Activated CD8-positive, alpha-beta T cell treated with anti-CD3 and anti-CD28 coated beads for 36 hours (primary cell): Measurements from ENCODE around the gene COPS6. TPM values are rescaled to one million over a fixed set of nuclear protein-coding genes. Genes with fewer than 3 reads are reported as not detected.

ENCODE experiments used
- ATAC-seq: fragments of 200-7000 bp; cut with Tn5 transposase; one replicate; pipeline ENCODE4 v1.10.0; 2021; ENCODE audit warnings: mild to moderate bottlenecking, moderate library complexity
- CTCF ChIA-PET: fragments of 350-600 bp; sonication (Branson Sonifier 250); formaldehyde crosslinking; loops from one replicate; lab custom pipeline; 2021; ENCODE audit warnings: antibody characterized with exemption; lab: Charles Lee
- POLR2A ChIA-PET: fragments of 350-600 bp; sonication (Branson Sonifier 250); formaldehyde crosslinking; loops from one replicate; lab custom pipeline; 2021; ENCODE audit warnings: antibody characterized with exemption; lab: Charles Lee
- DNase-seq: peaks from one replicate; pipeline ENCODE4 v3.0.0-alpha.2; 2020
- H3K27ac Mint-ChIP-seq: one replicate; pipeline ENCODE4 v1.8.0; 2021; ENCODE audit warnings: mild to moderate bottlenecking, mixed read lengths
- H3K27me3 Mint-ChIP-seq: one replicate; pipeline ENCODE4 v1.8.0; 2021; ENCODE audit warnings: mixed read lengths
- H3K36me3 Mint-ChIP-seq: one replicate; pipeline ENCODE4 v1.8.0; 2021; ENCODE audit warnings: low read depth, mixed read lengths
- H3K4me1 Mint-ChIP-seq: one replicate; pipeline ENCODE4 v1.8.0; 2021; ENCODE audit warnings: low read depth, mixed read lengths
- H3K4me3 Mint-ChIP-seq: one replicate; pipeline ENCODE4 v1.8.0; 2021; ENCODE audit warnings: mild to moderate bottlenecking, moderate library complexity, mixed read lengths
- H3K9me3 Mint-ChIP-seq: one replicate; pipeline ENCODE4 v1.8.0; 2021; ENCODE audit warnings: mixed read lengths
- intact Hi-C: fragments of 100-400 bp; cut with micrococcal nuclease; formaldehyde crosslinking; loops from one replicate; pipeline ENCODE4 v1.10.0; 2022
- total RNA-seq, 2 experiments: library from RNA; stranded (reverse); gene quantifications; one replicate each; pipeline ENCODE4 v1.2.3, GENCODE V29; 2021
- TF ChIP-seq, protein P1 (sequence below): fragments of 200-600 bp; IDR thresholded peaks from one replicate; pipeline ENCODE4 v1.8.0; 2022; ENCODE audit warnings: antibody characterized with exemption, mild to moderate bottlenecking

COPS6 gene
- total RNA-seq, 2 experiments from 2014 or later, result 81.3 to 86.3 TPM

DNA sequence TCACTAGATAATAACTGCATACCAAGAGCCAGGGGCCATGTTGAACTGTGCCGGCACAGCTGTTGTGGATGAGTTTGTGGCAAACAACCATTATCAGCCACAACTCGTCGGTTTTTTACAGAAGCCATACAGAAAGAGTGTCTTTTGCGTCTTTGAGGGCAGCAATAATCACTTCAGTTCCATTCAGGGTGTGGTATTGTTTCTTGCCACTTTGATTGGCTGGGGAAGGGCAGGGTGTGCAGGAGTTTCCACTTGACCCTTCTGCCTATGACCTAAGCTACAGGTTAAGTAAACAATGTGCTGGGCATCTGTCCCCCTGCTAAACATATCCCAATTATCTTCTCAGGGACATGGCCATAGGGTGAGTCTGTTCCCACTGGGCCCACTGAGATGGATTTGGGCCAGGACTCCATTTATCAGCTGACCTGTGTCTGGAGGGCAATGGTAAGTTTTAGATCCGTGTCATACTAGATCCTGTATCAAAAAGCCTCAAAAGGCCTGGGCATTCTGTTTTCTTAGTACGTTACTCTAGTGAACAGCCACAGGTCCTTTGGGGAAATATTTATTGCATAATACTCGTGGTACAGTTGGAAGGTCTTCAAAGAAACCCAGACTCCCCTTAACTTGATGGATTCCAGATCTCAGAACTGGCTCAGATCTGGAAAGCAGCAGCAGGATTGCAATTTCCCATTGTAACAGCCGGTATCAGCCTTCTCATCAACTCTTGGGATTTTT is 23.1 kb upstream of the COPS6 start:
- ATAC-seq (no peak), DNase-seq (no peak)
- H3K9me3 Mint-ChIP-seq, result peaks cover 5% of the 10 kb centered on the region
- no peaks in the 10 kb centered on the region for H3K27me3 Mint-ChIP-seq
- TF ChIP-seq, protein P1, sequence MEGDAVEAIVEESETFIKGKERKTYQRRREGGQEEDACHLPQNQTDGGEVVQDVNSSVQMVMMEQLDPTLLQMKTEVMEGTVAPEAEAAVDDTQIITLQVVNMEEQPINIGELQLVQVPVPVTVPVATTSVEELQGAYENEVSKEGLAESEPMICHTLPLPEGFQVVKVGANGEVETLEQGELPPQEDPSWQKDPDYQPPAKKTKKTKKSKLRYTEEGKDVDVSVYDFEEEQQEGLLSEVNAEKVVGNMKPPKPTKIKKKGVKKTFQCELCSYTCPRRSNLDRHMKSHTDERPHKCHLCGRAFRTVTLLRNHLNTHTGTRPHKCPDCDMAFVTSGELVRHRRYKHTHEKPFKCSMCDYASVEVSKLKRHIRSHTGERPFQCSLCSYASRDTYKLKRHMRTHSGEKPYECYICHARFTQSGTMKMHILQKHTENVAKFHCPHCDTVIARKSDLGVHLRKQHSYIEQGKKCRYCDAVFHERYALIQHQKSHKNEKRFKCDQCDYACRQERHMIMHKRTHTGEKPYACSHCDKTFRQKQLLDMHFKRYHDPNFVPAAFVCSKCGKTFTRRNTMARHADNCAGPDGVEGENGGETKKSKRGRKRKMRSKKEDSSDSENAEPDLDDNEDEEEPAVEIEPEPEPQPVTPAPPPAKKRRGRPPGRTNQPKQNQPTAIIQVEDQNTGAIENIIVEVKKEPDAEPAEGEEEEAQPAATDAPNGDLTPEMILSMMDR, result no peak
- H3K4me3 Mint-ChIP-seq, result no peak overlapping the region
- ChIA-PET CTCF (no interaction called here), POLR2A (interaction anchor here (1.2 kb wide), 1 partner anchor 10 kb away, joined by 5 read pairs; no protein-coding TSS in a partner anchor)
- peaks cover 36% of the 10 kb centered on the region for H3K36me3 Mint-ChIP-seq
- H3K4me1 Mint-ChIP-seq, result no peaks in the 10 kb centered on the region
- intact Hi-C loops, result no loop called here
- H3K27ac Mint-ChIP-seq, result no peak overlapping the region

DNA sequence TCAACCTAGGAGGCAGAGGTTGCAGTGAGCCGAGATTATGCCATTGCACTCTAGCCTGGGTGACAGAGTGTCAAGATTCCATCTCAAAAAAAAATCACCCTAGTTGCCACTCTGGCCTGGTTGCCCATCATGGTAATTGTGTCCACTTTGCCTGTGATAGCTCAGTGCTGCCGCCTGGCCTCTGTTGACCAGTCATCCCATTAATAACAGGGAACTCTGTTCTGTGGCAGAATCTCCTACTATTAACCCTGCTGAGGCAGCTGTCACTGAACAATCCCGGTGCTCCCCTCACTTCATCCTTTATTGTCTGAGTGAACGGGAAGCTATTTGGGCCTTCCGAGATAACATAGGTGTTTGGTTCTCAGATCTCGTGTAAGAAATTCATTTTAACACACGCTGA is 21.8 kb upstream of the COPS6 start:
- TF ChIP-seq, protein P1, result no peak
- DNase-seq, result no peak
- H3K9me3 Mint-ChIP-seq, result peaks cover 19% of the 10 kb centered on the region
- intact Hi-C loops, result no loop called here
- ChIA-PET POLR2A (no interaction called here), CTCF (interaction anchor here (1.2 kb wide), 2 partner anchors 14 to 66 kb away, joined by 3 read pairs; no protein-coding TSS in a partner anchor)
- peaks cover 45% of the 10 kb centered on the region for H3K36me3 Mint-ChIP-seq
- no peak overlapping the region for H3K4me3 Mint-ChIP-seq
- no peaks in the 10 kb centered on the region for H3K4me1 Mint-ChIP-seq
- no peaks in the 10 kb centered on the region for H3K27me3 Mint-ChIP-seq
- no peak for ATAC-seq
- H3K27ac Mint-ChIP-seq, result no peak overlapping the region

DNA sequence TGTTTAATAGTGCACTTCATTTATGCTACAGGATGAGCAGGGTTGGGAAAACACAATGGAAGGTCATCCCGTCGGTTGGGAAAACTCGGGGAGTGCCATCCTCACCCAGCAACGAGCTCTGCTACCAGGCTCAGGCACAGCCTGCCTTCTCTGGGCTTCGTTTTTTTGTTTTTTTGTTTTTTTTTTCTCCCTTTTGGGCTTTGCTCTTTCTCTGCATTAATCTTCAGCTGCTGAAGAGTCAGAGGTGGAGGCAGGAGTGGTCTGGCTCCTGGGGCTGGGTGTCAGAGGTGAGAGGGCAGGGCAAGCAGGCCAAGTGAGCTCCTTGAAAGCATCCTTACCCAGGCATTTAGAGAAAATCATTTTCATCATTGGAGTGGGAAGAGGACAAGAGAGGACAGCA is 18.8 kb upstream of the COPS6 start:
- TF ChIP-seq, protein P1, result no peak
- ChIA-PET CTCF (interaction anchor here (0.9 to 1.9 kb wide), 3 partner anchors 11 to 156 kb away, joined by 3 to 5 read pairs (median 3); no protein-coding TSS in a partner anchor), POLR2A (interaction anchor here (0.8 to 2.3 kb wide), 2 partner anchors 20 to 22 kb away, joined by 3 to 10 read pairs; partner anchors contain the start of gene ZSCAN21)
- no peak overlapping the region for H3K27ac Mint-ChIP-seq
- H3K4me3 Mint-ChIP-seq, result no peak overlapping the region
- no peak for ATAC-seq
- H3K4me1 Mint-ChIP-seq, result no peaks in the 10 kb centered on the region
- DNase-seq, result no peak
- H3K27me3 Mint-ChIP-seq, result no peaks in the 10 kb centered on the region
- H3K9me3 Mint-ChIP-seq, result peaks cover 29% of the 10 kb centered on the region
- peaks cover 68% of the 10 kb centered on the region for H3K36me3 Mint-ChIP-seq
- intact Hi-C loops, result no loop called here

- POLR2A ChIA-PET, result interaction anchor here (0.6 to 2.3 kb wide), 7 partner anchors 9 to 217 kb away, joined by 3 to 10 read pairs (median 4); partner anchors contain the start of gene ZSCAN21
- Mint-ChIP-seq H3K27ac (no peak overlapping the region), H3K36me3 (peaks cover 79% of the 10 kb centered on the region), H3K27me3 (no peaks in the 10 kb centered on the region), H3K4me1 (no peaks in the 10 kb centered on the region), H3K9me3 (peaks cover 29% of the 10 kb centered on the region), H3K4me3 (no peak overlapping the region)
- intact Hi-C loops, result no loop called here
- no peak for ATAC-seq
- DNase-seq, result no peak
- TF ChIP-seq, protein P1, result no peak
- CTCF ChIA-PET, result interaction anchor here (0.7 to 1.9 kb wide), 7 partner anchors 10 to 158 kb away, joined by 3 to 5 read pairs (median 3); partner anchors contain the start of gene AP4M1
These were observed 17.6 kb upstream of the COPS6 start for GRCh38 chr7:100071018-100071723.
